ENCODE data around the gene MFAP2.

MFAP2 gene

DNA sequence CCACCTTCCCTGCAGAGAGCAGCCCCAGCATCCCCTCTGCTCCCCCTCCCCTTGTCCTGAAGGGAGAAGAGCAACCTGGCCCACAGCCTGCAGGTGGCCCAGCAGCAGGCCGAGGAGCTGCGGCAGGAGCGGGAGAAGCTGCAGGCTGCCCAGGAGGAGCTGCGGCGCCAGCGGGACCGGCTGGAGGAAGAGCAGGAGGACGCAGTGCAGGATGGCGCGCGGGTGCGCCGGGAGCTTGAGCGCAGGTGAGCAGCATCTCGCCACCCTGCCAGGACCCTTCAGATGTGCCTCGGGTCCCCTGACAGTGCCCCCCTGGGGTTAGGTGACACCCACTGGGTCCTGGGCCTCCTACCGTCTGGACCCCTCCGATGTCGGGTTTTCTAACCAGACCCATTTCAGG, 36.4 kb downstream of the MFAP2 start:
- no peak for TF ChIP-seq SIN3A (IDR thresholded peaks at IDR 0.05; ENCODE audit: borderline replicate concordance, insufficient read depth, low read length)
- TF ChIP-seq POLR2AphosphoS5 (IDR thresholded peaks at IDR 0.05; ENCODE audit: low read depth, low read length), result no peak
- TF ChIP-seq FOXP2 (optimal IDR thresholded peaks at IDR 0.05; ENCODE audit: borderline replicate concordance, extremely low read depth, extremely low read length, insufficient read depth), result no peak
- TF ChIP-seq, protein P1, sequence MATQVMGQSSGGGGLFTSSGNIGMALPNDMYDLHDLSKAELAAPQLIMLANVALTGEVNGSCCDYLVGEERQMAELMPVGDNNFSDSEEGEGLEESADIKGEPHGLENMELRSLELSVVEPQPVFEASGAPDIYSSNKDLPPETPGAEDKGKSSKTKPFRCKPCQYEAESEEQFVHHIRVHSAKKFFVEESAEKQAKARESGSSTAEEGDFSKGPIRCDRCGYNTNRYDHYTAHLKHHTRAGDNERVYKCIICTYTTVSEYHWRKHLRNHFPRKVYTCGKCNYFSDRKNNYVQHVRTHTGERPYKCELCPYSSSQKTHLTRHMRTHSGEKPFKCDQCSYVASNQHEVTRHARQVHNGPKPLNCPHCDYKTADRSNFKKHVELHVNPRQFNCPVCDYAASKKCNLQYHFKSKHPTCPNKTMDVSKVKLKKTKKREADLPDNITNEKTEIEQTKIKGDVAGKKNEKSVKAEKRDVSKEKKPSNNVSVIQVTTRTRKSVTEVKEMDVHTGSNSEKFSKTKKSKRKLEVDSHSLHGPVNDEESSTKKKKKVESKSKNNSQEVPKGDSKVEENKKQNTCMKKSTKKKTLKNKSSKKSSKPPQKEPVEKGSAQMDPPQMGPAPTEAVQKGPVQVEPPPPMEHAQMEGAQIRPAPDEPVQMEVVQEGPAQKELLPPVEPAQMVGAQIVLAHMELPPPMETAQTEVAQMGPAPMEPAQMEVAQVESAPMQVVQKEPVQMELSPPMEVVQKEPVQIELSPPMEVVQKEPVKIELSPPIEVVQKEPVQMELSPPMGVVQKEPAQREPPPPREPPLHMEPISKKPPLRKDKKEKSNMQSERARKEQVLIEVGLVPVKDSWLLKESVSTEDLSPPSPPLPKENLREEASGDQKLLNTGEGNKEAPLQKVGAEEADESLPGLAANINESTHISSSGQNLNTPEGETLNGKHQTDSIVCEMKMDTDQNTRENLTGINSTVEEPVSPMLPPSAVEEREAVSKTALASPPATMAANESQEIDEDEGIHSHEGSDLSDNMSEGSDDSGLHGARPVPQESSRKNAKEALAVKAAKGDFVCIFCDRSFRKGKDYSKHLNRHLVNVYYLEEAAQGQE (IDR thresholded peaks at IDR 0.05; ENCODE audit: insufficient read depth in 1 of 2, low read depth in 2 of 2, low read length in 2 of 2), result no peak
- TF ChIP-seq TAF1 (IDR thresholded peaks at IDR 0.05; ENCODE audit: borderline replicate concordance, insufficient read depth, low read length), result no peak

DNA sequence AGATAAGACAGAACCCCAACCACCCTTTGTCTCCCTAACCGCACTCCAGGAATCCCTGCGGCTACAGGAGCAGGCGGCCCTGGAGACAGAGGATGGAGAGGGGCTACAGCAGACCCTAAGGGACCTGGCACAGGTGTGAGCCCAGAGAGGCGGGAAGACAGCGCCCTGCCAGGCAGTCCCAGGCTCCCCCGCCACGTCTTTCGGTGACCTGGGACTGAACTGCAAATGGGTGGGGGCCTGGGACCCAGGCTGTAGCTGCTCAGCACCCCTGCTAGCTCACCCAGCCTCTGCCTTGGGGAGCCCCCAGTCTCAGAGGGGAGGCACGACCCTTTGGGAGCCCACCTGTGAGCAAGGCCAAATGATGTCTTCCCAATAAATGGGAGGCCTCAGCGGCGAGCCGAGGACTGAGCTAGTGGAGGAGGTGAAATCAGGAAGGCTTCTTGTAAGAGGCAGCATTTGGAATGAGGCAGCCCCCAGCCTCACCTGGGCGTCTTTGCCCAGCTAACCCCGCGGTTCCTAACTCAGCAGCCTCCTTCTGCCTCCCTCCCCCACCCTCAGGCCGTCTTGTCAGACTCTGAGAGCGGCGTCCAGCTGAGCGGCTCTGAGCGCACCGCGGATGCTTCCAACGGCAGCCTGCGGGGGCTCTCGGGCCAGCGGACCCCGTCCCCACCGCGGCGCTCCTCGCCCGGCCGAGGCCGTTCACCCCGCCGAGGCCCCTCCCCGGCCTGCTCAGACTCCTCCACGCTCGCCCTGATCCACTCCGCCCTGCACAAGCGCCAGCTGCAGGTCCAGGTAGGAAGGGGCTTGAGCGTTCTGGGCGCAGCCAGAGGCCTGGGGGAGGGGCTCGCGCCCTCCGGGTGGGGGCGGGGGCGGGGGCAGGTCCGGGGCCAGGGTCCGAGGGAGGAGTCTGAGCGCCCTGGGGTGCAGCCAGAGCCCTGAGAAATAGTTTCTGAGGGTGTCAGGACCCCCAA, 41.8 kb downstream of the MFAP2 start:
- TF ChIP-seq FOXP2 (optimal IDR thresholded peaks at IDR 0.05; ENCODE audit: borderline replicate concordance, extremely low read depth, extremely low read length, insufficient read depth), result no peak
- TF ChIP-seq, protein P1 (IDR thresholded peaks at IDR 0.05; ENCODE audit: insufficient read depth in 1 of 2, low read depth in 2 of 2, low read length in 2 of 2), result no peak
- TF ChIP-seq SIN3A (IDR thresholded peaks at IDR 0.05; ENCODE audit: borderline replicate concordance, insufficient read depth, low read length), result no peak
- no peak for TF ChIP-seq TAF1 (IDR thresholded peaks at IDR 0.05; ENCODE audit: borderline replicate concordance, insufficient read depth, low read length)
- TF ChIP-seq POLR2AphosphoS5 (IDR thresholded peaks at IDR 0.05; ENCODE audit: low read depth, low read length), result no peak

DNA sequence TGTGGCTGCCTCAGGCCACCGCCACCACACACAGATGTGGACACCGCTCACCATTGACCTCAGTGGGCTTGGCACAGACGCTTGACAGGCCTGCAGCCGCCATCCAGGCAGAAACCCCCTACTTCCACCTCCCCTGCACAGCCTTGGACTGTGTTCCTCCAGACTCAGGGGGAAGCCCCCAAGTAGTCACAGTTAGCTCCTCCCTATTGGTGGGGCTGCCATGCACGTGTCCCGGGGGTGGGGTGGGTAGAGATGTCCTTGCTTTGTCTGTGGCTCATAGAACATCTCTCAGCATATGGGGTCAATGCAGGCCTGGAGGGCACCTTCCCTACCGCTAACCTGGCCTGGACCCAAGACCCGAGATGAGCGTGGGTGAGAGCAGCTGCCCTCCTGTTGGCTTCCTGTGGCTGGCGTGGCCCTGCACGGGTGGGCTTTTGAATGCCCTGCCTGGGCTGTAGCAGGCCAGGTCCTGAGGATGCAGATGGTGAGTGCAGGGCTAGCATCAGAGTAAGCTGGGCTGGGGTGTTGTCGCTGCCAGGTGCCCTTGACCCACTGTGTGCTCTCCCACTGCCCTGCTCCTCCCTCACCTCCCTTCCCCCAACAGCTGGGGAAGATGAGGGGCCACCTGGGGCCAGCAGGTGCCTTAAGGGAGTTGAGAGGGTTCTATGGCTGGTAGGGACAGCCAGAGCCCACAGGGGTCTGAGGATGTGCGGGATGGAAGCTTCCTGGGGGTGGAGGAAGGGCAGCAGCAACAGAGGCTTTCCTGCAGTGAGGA, 52.5 kb downstream of the MFAP2 start:
- TF ChIP-seq TAF1 (IDR thresholded peaks at IDR 0.05; ENCODE audit: borderline replicate concordance, insufficient read depth, low read length), result no peak
- no peak for TF ChIP-seq SIN3A (IDR thresholded peaks at IDR 0.05; ENCODE audit: borderline replicate concordance, insufficient read depth, low read length)
- TF ChIP-seq FOXP2 (optimal IDR thresholded peaks at IDR 0.05; ENCODE audit: borderline replicate concordance, extremely low read depth, extremely low read length, insufficient read depth), result no peak
- TF ChIP-seq POLR2AphosphoS5 (IDR thresholded peaks at IDR 0.05; ENCODE audit: low read depth, low read length), result no peak; the same call in 1 of the 2 replicates

DNA sequence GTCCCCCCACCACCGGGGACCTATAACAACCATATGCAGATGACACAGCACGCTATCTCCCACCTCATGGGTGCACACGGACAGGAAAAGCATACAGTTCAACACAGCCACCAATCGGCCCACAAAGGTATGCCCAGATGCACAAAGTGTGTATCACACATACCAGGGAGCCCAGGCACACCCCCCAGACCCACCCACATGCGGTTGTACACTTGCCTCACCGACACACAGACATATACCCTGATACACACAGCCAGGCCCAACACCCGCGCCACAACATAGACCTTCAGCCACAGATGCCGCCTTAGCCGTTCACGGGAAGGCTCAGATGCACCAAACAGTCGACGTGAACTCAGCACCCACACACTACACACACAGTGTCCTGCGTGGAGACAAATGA, 53.2 kb downstream of the MFAP2 start:
- TF ChIP-seq FOXP2 (optimal IDR thresholded peaks at IDR 0.05; ENCODE audit: borderline replicate concordance, extremely low read depth, extremely low read length, insufficient read depth) (no peak), TAF1 (IDR thresholded peaks at IDR 0.05; ENCODE audit: borderline replicate concordance, insufficient read depth, low read length) (no peak), POLR2AphosphoS5 (IDR thresholded peaks at IDR 0.05; ENCODE audit: low read depth, low read length) (no peak), SIN3A (IDR thresholded peaks at IDR 0.05; ENCODE audit: borderline replicate concordance, insufficient read depth, low read length) (no peak)
- TF ChIP-seq, protein P1 (IDR thresholded peaks at IDR 0.05; ENCODE audit: insufficient read depth in 1 of 2, low read depth in 2 of 2, low read length in 2 of 2), result no peak

DNA sequence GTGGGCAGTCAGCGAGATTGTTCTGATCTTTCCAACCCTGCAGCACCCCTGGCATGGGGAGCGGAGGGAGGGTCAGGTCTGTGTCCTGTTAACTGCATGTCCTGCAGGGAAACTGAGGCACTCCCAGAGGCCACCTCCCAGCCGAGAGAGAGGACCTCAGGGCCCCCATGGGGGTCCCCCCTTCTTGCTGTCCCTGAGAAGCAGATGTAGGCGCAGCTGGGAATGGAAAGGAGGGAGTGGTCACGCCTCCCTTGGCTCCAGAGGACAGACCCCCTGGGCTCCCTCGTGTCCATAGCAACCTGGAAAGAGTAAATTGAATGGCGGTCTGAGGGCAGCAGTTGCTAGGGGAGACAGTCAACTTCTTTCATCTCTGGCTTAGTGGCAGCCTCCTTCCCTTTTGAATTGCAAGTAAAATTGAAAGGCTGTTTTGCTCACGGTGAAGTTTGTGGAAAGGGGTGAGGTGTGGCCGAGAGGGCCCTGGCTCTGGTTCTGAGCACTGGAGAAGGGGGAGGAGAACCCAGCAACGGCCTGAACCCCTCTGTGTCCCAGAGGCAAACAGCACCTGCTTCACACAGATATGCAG, 53.8 kb downstream of the MFAP2 start:
- no peak for TF ChIP-seq SIN3A (IDR thresholded peaks at IDR 0.05; ENCODE audit: borderline replicate concordance, insufficient read depth, low read length)
- no peak for TF ChIP-seq POLR2AphosphoS5 (IDR thresholded peaks at IDR 0.05; ENCODE audit: low read depth, low read length)
- no peak for TF ChIP-seq FOXP2 (optimal IDR thresholded peaks at IDR 0.05; ENCODE audit: borderline replicate concordance, extremely low read depth, extremely low read length, insufficient read depth)
- TF ChIP-seq, protein P1 (IDR thresholded peaks at IDR 0.05; ENCODE audit: insufficient read depth in 1 of 2, low read depth in 2 of 2, low read length in 2 of 2), result no peak
- TF ChIP-seq TAF1 (IDR thresholded peaks at IDR 0.05; ENCODE audit: borderline replicate concordance, insufficient read depth, low read length), result no peak

Measured in PFSK-1 (cell line).